ENCODE data around the gene CDKL4. TPM values are rescaled to one million over a fixed set of nuclear protein-coding genes. Genes with fewer than 3 reads are reported as not detected.
A peak's percentile ranks its signal among the peaks of the same experiment; 100 is the strongest.
"Not testable (repeated sequence)": the region's sequence is repeated elsewhere in the genome, so short reads cannot be mapped to it uniquely, and the experiment has no call there.

Gene CDKL4
- total and polyA plus RNA-seq, 2 experiments from 2014 or later: 0.22 TPM; not detected in 1

GRCh38 chr2:39140322-39140847 is 103.4 kb downstream of the CDKL4 start:
- Histone ChIP-seq H2AFZ (no peak overlapping the region), H3K27me3 (replicated peaks; ENCODE audit: insufficient read depth) (no peaks in the 10 kb centered on the region), H3K4me3 (no peak overlapping the region), H3K4me1 (ENCODE audit: insufficient read depth) (0 out of 2 replicates have a peak, but pooled peaks cover 7% of the 10 kb centered on the region), H3K27ac (no peak overlapping the region), H3K79me2 (ENCODE audit: insufficient read depth) (no peaks in the 10 kb centered on the region), H3F3A (ENCODE audit: insufficient read depth) (no peaks in the 10 kb centered on the region), H4K20me1 (ENCODE audit: insufficient read depth) (no peaks in the 10 kb centered on the region), H3K9ac (no peak overlapping the region), H3K9me2 (ENCODE audit: insufficient read depth) (no peaks in the 10 kb centered on the region), H3K36me3 (ENCODE audit: low read depth) (no peaks in the 10 kb centered on the region), H3K9me3 (ENCODE audit: low read depth) (no peaks in the 10 kb centered on the region), H3K4me2 (ENCODE audit: unreplicated experiment) (no peak overlapping the region)
- in situ Hi-C loops (cut with MboI): no loop called here
- no peak for DNase-seq
- 77% methylated on average over 3 of the region's 3 CpGs for WGBS, 2 experiments (ENCODE audit: low coverage in 1 of 2, low lambda C conversion rate in 2 of 2, missing lambda C conversion rate in 2 of 2)
- TF ChIP-seq EZH2phosphoT487 (IDR thresholded peaks at IDR 0.05; ENCODE audit: insufficient read depth, low read depth) (no peak), EZH2 (IDR thresholded peaks at IDR 0.05; ENCODE audit: insufficient read depth, poor library complexity, severe bottlenecking) (no peak)

GRCh38 chr2:39139511-39140237 is 104.1 kb downstream of the CDKL4 start:
- no peak overlapping the region for H3K9ac ChIP-seq
- H3F3A ChIP-seq (ENCODE audit: insufficient read depth): no peaks in the 10 kb centered on the region
- WGBS, 2 experiments (ENCODE audit: low coverage in 1 of 2, low lambda C conversion rate in 2 of 2, missing lambda C conversion rate in 2 of 2): 61 to 71% methylated on average over 2 of the region's 2 CpGs
- H3K36me3 ChIP-seq (ENCODE audit: low read depth): no peaks in the 10 kb centered on the region
- no peaks in the 10 kb centered on the region for H3K27me3 ChIP-seq (replicated peaks; ENCODE audit: insufficient read depth)
- H3K4me2 ChIP-seq (ENCODE audit: unreplicated experiment): no peak overlapping the region
- H3K79me2 ChIP-seq (ENCODE audit: insufficient read depth): no peaks in the 10 kb centered on the region
- in situ Hi-C loops (cut with MboI): no loop called here
- peak overlapping the region; percentile 30 for H2AFZ ChIP-seq
- no peak for TF ChIP-seq EZH2phosphoT487 (IDR thresholded peaks at IDR 0.05; ENCODE audit: insufficient read depth, low read depth)
- TF ChIP-seq EZH2 (IDR thresholded peaks at IDR 0.05; ENCODE audit: insufficient read depth, poor library complexity, severe bottlenecking): no peak
- H3K9me2 ChIP-seq (ENCODE audit: insufficient read depth): no peaks in the 10 kb centered on the region
- 0 out of 2 replicates have a peak, but pooled peaks cover 7% of the 10 kb centered on the region for H3K4me1 ChIP-seq (ENCODE audit: insufficient read depth)
- H3K4me3 ChIP-seq: no peak overlapping the region
- no peaks in the 10 kb centered on the region for H3K9me3 ChIP-seq (ENCODE audit: low read depth)
- DNase-seq: no peak
- H3K27ac ChIP-seq: no peak overlapping the region
- no peaks in the 10 kb centered on the region for H4K20me1 ChIP-seq (ENCODE audit: insufficient read depth)

- in situ Hi-C loops (cut with MboI): no loop called here
- Histone ChIP-seq H3K9ac (no peak overlapping the region), H3K4me3 (no peak overlapping the region), H3F3A (ENCODE audit: insufficient read depth) (no peaks in the 10 kb centered on the region), H4K20me1 (ENCODE audit: insufficient read depth) (no peaks in the 10 kb centered on the region), H3K4me2 (ENCODE audit: unreplicated experiment) (no peak overlapping the region), H3K36me3 (ENCODE audit: low read depth) (no peaks in the 10 kb centered on the region), H3K9me2 (ENCODE audit: insufficient read depth) (no peaks in the 10 kb centered on the region), H3K9me3 (ENCODE audit: low read depth) (no peaks in the 10 kb centered on the region), H3K27me3 (replicated peaks; ENCODE audit: insufficient read depth) (no peaks in the 10 kb centered on the region), H2AFZ (no peak overlapping the region), H3K4me1 (ENCODE audit: insufficient read depth) (0 out of 2 replicates have a peak, but pooled peaks cover 7% of the 10 kb centered on the region), H3K79me2 (ENCODE audit: insufficient read depth) (no peaks in the 10 kb centered on the region), H3K27ac (no peak overlapping the region)
- 92 to 93% methylated on average over 8 of the region's 8 CpGs for WGBS, 2 experiments (ENCODE audit: low coverage in 1 of 2, low lambda C conversion rate in 2 of 2, missing lambda C conversion rate in 2 of 2)
- DNase-seq: no peak
- TF ChIP-seq EZH2phosphoT487 (IDR thresholded peaks at IDR 0.05; ENCODE audit: insufficient read depth, low read depth) (no peak), EZH2 (IDR thresholded peaks at IDR 0.05; ENCODE audit: insufficient read depth, poor library complexity, severe bottlenecking) (no peak)
These were observed 104.9 kb downstream of the CDKL4 start for GRCh38 chr2:39138837-39139211.

DNA sequence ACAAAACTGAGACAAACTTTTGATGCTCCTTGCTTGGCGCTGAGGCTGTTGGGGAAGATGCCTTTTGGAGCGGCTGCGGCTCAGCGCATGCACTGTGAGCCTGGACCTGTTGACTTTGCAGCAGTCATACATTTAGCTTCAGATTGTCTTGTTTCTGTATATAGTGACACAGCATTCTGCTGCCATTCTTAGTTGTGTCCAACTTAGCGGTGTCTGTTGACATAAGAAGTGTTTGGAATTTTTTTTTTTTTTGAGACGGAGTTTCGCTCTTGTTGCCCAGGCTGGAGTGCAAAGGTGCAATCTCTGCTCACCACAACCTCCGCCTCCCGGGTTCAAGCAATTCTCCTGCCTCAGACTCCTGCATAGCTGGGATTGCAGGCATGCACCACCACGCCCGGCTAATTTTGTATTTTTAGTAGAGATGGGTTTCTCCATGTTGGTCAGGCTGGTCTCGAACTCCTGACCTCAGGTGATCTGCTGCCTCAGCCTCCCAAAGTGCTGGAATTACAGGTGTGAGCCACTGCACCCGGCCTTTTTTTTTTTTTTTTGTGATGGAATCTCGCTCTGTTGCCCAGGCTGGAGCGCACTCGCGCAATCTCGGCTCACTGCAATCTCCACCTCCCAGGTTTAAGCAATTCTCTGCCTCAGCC is 105.5 kb downstream of the CDKL4 start:
- H3K27me3 ChIP-seq (replicated peaks; ENCODE audit: insufficient read depth); H2AFZ ChIP-seq; H3K4me3 ChIP-seq; H3K36me3 ChIP-seq (ENCODE audit: low read depth); H3K4me1 ChIP-seq (ENCODE audit: insufficient read depth); H3K4me2 ChIP-seq (ENCODE audit: unreplicated experiment); H3K9ac ChIP-seq; DNase-seq; H3K79me2 ChIP-seq (ENCODE audit: insufficient read depth); in situ Hi-C loops (cut with MboI); H4K20me1 ChIP-seq (ENCODE audit: insufficient read depth); H3F3A ChIP-seq (ENCODE audit: insufficient read depth); H3K27ac ChIP-seq; H3K9me3 ChIP-seq (ENCODE audit: low read depth); H3K9me2 ChIP-seq (ENCODE audit: insufficient read depth): not testable (repeated sequence)
- WGBS, 2 experiments (ENCODE audit: low coverage in 1 of 2, low lambda C conversion rate in 2 of 2, missing lambda C conversion rate in 2 of 2): 90 to 93% methylated on average over 15 to 18 of the region's 18 CpGs

Measured in GM23248 (cell line).